ENCODE results near the gene RGS21. TPM values are rescaled to one million over a fixed set of nuclear protein-coding genes. Genes with fewer than 3 reads are reported as not detected.
A peak's percentile ranks its signal among the peaks of the same experiment; 100 is the strongest.

The RGS21 gene
- polyA plus RNA-seq, 1 of the 3 experiments (the other 2 are of a cell fraction): not detected

GRCh38 chr1:192363177-192363576, 46.4 kb downstream of the RGS21 start:
- H4K20me1 ChIP-seq (ENCODE audit: insufficient read depth): no peaks in the 10 kb centered on the region
- no peak overlapping the region for H2AFZ ChIP-seq (ENCODE audit: low read depth)
- H3K36me3 ChIP-seq (replicated peaks in 1 of 2; ENCODE audit: control insufficient read depth in 1 of 2, insufficient read depth in 2 of 2, low read length in 1 of 2): no peaks in the 10 kb centered on the region
- H3K4me3 ChIP-seq (ENCODE audit: low read depth in 2 of 2, low read length in 1 of 2): no peak overlapping the region
- ChIA-PET CTCF (no interaction called here), POLR2A (no interaction called here)
- TF ChIP-seq, protein P1, sequence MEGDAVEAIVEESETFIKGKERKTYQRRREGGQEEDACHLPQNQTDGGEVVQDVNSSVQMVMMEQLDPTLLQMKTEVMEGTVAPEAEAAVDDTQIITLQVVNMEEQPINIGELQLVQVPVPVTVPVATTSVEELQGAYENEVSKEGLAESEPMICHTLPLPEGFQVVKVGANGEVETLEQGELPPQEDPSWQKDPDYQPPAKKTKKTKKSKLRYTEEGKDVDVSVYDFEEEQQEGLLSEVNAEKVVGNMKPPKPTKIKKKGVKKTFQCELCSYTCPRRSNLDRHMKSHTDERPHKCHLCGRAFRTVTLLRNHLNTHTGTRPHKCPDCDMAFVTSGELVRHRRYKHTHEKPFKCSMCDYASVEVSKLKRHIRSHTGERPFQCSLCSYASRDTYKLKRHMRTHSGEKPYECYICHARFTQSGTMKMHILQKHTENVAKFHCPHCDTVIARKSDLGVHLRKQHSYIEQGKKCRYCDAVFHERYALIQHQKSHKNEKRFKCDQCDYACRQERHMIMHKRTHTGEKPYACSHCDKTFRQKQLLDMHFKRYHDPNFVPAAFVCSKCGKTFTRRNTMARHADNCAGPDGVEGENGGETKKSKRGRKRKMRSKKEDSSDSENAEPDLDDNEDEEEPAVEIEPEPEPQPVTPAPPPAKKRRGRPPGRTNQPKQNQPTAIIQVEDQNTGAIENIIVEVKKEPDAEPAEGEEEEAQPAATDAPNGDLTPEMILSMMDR (IDR thresholded peaks at IDR 0.05): peak; percentile 23; the same call in 1 of the 2 replicates
- TF ChIP-seq RAD21 (IDR thresholded peaks at IDR 0.05; ENCODE audit: low read length): no peak
- H3K4me2 ChIP-seq: no peak overlapping the region
- no peaks in the 10 kb centered on the region for H3F3A ChIP-seq (replicated peaks; ENCODE audit: insufficient read depth)
- no peak overlapping the region for H3K27ac ChIP-seq (ENCODE audit: low read depth in 2 of 2, low read length in 1 of 2)
- H3K9me3 ChIP-seq: no peaks in the 10 kb centered on the region
- no peaks in the 10 kb centered on the region for H3K9me2 ChIP-seq
- DNase-seq: no peak
- no peak overlapping the region for H3K9ac ChIP-seq
- H3K79me2 ChIP-seq (ENCODE audit: insufficient read depth): no peaks in the 10 kb centered on the region
- no peaks in the 10 kb centered on the region for H3K4me1 ChIP-seq (ENCODE audit: control insufficient read depth in 1 of 2, insufficient read depth in 2 of 2, low read depth in 1 of 2, low read length in 1 of 2)
- H3K27me3 ChIP-seq (ENCODE audit: insufficient read depth): peaks cover 7% of the 10 kb centered on the region; the same call in 1 of the 2 replicates

DNA sequence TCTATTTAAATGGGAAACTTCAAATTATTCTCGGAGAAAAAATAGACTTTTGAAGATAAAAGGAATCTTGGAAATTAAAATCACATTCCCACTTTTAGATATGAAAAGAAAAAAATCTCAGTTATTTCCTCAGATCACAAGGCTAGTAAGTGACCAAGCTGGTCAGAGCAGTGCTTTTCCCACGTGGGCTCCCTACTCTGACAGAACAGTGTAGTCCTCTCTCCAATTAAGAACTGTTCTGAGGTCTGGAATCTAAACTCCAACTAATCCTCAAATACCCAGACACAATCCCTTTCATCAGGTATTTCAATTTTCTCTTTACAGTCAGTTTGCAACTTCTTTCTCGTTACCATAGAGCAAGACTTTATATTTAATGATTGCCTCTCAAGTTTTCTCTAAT, 50.6 kb downstream of the RGS21 start:
- ChIA-PET CTCF (no interaction called here), POLR2A (no interaction called here)
- TF ChIP-seq TAF1 (IDR thresholded peaks at IDR 0.05; ENCODE audit: borderline replicate concordance, low read depth, low read length) (no peak), EZH2phosphoT487 (IDR thresholded peaks at IDR 0.05; ENCODE audit: borderline replicate concordance, low read depth) (no peak), NRF1 (IDR thresholded peaks at IDR 0.05; ENCODE audit: low read depth, low read length) (no peak), TCF12 (IDR thresholded peaks at IDR 0.05) (no peak), NFIC (IDR thresholded peaks at IDR 0.05; ENCODE audit: borderline replicate concordance) (no peak), EP300 (IDR thresholded peaks at IDR 0.05; ENCODE audit: borderline replicate concordance in 1 of 2, low read depth in 1 of 2, low read length in 1 of 2) (no peak), YY1 (IDR thresholded peaks at IDR 0.05; ENCODE audit: low read depth) (no peak), FOXJ3 (CRISPR knock-in tag; IDR thresholded peaks at IDR 0.05) (no peak), ZBTB33 (IDR thresholded peaks at IDR 0.05; ENCODE audit: borderline replicate concordance, low read depth) (no peak)
- Histone ChIP-seq H3K36me3 (replicated peaks in 1 of 2; ENCODE audit: control insufficient read depth in 1 of 2, insufficient read depth in 2 of 2, low read length in 1 of 2) (no peaks in the 10 kb centered on the region), H3K9me2 (no peaks in the 10 kb centered on the region), H3K27ac (ENCODE audit: low read depth in 2 of 2, low read length in 1 of 2) (no peak overlapping the region), H3K9me3 (no peaks in the 10 kb centered on the region), H2AFZ (ENCODE audit: low read depth) (no peak overlapping the region), H3K4me1 (ENCODE audit: control insufficient read depth in 1 of 2, insufficient read depth in 2 of 2, low read depth in 1 of 2, low read length in 1 of 2) (no peaks in the 10 kb centered on the region), H3K79me2 (ENCODE audit: insufficient read depth) (no peaks in the 10 kb centered on the region), H3K4me3 (ENCODE audit: low read depth in 2 of 2, low read length in 1 of 2) (no peak overlapping the region), H4K20me1 (ENCODE audit: insufficient read depth) (no peaks in the 10 kb centered on the region), H3K27me3 (ENCODE audit: insufficient read depth) (no peaks in the 10 kb centered on the region), H3K9ac (no peak overlapping the region), H3K4me2 (no peak overlapping the region), H3F3A (replicated peaks; ENCODE audit: insufficient read depth) (no peaks in the 10 kb centered on the region)
- DNase-seq: no peak
- WGBS (ENCODE audit: low lambda C conversion rate): 9% methylated on average over 3 of the region's 3 CpGs

Measured in SK-N-SH (cell line).